GM12892 (cell line): Measurements from ENCODE around the gene CERS4.

Experiments used
- POLR2A ChIP-seq: IDR thresholded peaks from 2 replicates; pipeline ENCODE4 v1.6.1; 2011; ENCODE audit warnings: low read depth, low read length, control low read depth
- POLR2AphosphoS5 ChIP-seq: IDR thresholded peaks from 2 replicates; pipeline ENCODE4 v1.6.1; 2011; ENCODE audit warnings: low read depth, low read length, control low read depth

DNA sequence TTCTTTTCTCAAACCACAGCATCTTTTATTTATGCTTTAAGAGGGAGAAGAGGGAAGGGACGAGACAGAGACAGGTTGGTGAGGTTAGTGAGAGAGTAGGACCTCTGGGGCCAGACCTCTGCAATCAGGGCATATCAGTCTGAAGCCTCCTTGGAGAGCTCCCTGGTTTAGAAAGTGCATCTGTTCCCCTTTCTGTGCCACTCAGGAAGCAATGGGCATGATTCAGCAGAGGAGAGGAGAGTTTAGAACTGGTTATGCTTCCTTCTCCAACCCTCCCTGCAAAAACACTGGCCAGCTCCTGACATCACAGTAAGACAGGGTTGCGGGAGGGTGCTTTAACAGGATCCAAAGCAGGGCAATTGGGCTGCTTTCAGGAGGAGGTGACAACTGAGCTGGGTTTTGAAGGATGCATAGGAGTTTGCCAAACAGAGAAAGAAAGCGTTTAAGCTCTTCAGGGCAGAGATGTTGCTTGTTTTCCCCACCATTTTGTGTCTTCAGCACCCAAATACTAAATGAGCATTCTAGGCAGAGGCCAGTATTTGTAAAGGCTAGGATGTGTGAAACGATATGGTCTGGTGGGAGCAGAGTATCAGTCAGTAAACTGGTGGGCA, 33.1 kb downstream of the CERS4 start:
- TF ChIP-seq POLR2A = no peak
- TF ChIP-seq POLR2AphosphoS5 = no peak
